Testis (tissue), 2 donors: ENCODE results near the gene FAIM2.

Experiments used
- CTCF ChIP-seq, 3 experiments: fragments of 450-650 bp in 2 of 3; fragments of 200-600 bp in 1 of 3; sonication (generic) in 1 of 3; IDR thresholded peaks; one replicate each; pipeline ENCODE4 v1.5.1; 2016 to 2019; ENCODE audit warnings: antibody characterized with exemption in 3 of 3, mild to moderate bottlenecking in 2 of 3, moderate library complexity in 1 of 3
- POLR2A ChIP-seq: fragments of 450-650 bp; IDR thresholded peaks from one replicate; pipeline ENCODE4 v1.6.1; 2017; ENCODE audit warnings: antibody characterized with exemption, mild to moderate bottlenecking, moderate library complexity

GRCh38 chr12:49921299-49921698 lies 17.6 kb upstream of the FAIM2 start:
- TF ChIP-seq POLR2A = no peak
- TF ChIP-seq CTCF (IDR thresholded peaks at IDR 0.05) = no peak
